SK-N-SH (cell line): ENCODE results near the gene PRPF18. TPM values are rescaled to one million over a fixed set of nuclear protein-coding genes. Genes with fewer than 3 reads are reported as not detected.

Source experiments
- CTCF ChIA-PET: fragments of 300-600, 350-600 bp; formaldehyde crosslinking; extraction: SDS; loops from one replicate; lab custom pipeline; 2021; lab: Yijun Ruan, JAX
- POLR2A ChIA-PET: fragments of 350-600 bp; sonication (Branson Sonifier 250); formaldehyde crosslinking; extraction: SDS; loops from one replicate; lab custom pipeline; 2020; ENCODE audit warnings: antibody characterized with exemption, inconsistent platforms; lab: Yijun Ruan, JAX
- DNase-seq: peaks from one replicate; pipeline ENCODE4 v3.0.0; 2012
- H2AFZ ChIP-seq: fragments of 200-600 bp; sonication (generic); 2 replicates; pipeline ENCODE4 v1.8.1; 2016; ENCODE audit warnings: antibody characterized with exemption, mild to moderate bottlenecking, low read depth
- H3F3A ChIP-seq: fragments of 200-600 bp; sonication (generic); replicated peaks from 2 replicates; pipeline ENCODE3; 2016; ENCODE audit warnings: antibody characterized with exemption, mild to moderate bottlenecking; ENCODE audit not compliant: insufficient read depth
- H3K27ac ChIP-seq, 2 experiments: fragments of 200-500 bp in 1 of 2; fragments of 200-600 bp in 1 of 2; sonication (Bioruptor generic) in 1 of 2; sonication (generic), shearing (Covaris generic) in 1 of 2; 2 replicates each; pipeline versions ENCODE4 v1.5.1 to v1.6.1; 2014 to 2016; ENCODE audit warnings: low read depth in 2 of 2, inconsistent platforms in 1 of 2, low read length in 1 of 2, mild to moderate bottlenecking in 1 of 2, mixed read lengths in 1 of 2
- H3K27me3 ChIP-seq: fragments of 200-600 bp; sonication (generic), shearing (Covaris generic); 2 replicates; pipeline ENCODE4 v1.6.1; 2016; ENCODE audit warnings: mixed run types; ENCODE audit not compliant: insufficient read depth
- H3K36me3 ChIP-seq, 2 experiments: fragments of 200-500 bp in 1 of 2; fragments of 200-600 bp in 1 of 2; sonication (Bioruptor generic) in 1 of 2; sonication (generic) in 1 of 2; replicated peaks in 1 of 2; 2 replicates each; pipeline versions ENCODE3 to v1.5.1; 2014 to 2016; ENCODE audit warnings: low read length in 1 of 2, mild to moderate bottlenecking in 1 of 2; ENCODE audit not compliant: insufficient read depth in 2 of 2, control insufficient read depth in 1 of 2
- H3K4me1 ChIP-seq, 2 experiments: fragments of 200-500 bp in 1 of 2; fragments of 200-600 bp in 1 of 2; sonication (Bioruptor generic) in 1 of 2; sonication (generic), shearing (Covaris generic) in 1 of 2; 2 replicates each; pipeline versions ENCODE4 v1.5.1 to v1.6.1; 2014 to 2016; ENCODE audit warnings: low read depth in 1 of 2, low read length in 1 of 2, mixed run types in 1 of 2; ENCODE audit not compliant: insufficient read depth in 2 of 2, control insufficient read depth in 1 of 2
- H3K4me2 ChIP-seq: fragments of 200-600 bp; sonication (generic), shearing (Covaris generic); 2 replicates; pipeline ENCODE4 v1.6.1; 2017; ENCODE audit warnings: mixed run types
- H3K4me3 ChIP-seq, 2 experiments: fragments of 200-500 bp in 1 of 2; fragments of 200-600 bp in 1 of 2; sonication (Bioruptor generic) in 1 of 2; sonication (generic), shearing (Covaris generic) in 1 of 2; 2 replicates each; pipeline versions ENCODE4 v1.5.1 to v1.8.1; 2014 to 2016; ENCODE audit warnings: low read depth in 2 of 2, inconsistent platforms in 1 of 2, low read length in 1 of 2, mild to moderate bottlenecking in 1 of 2, mixed read lengths in 1 of 2, moderate library complexity in 1 of 2
- H3K79me2 ChIP-seq: fragments of 200-600 bp; sonication (generic); 2 replicates; pipeline ENCODE4 v1.8.1; 2017; ENCODE audit warnings: mild to moderate bottlenecking; ENCODE audit not compliant: insufficient read depth
- H3K9ac ChIP-seq: fragments of 200-600 bp; sonication (generic); 2 replicates; pipeline ENCODE4 v1.6.1; 2017; ENCODE audit warnings: mixed run types
- H3K9me2 ChIP-seq: fragments of 200-600 bp; sonication (generic); 2 replicates; pipeline ENCODE4 v1.6.1; 2017; ENCODE audit warnings: mixed run types
- H3K9me3 ChIP-seq: fragments of 200-600 bp; sonication (generic); 2 replicates; pipeline ENCODE4 v1.6.1; 2017; ENCODE audit warnings: mixed run types, mild to moderate bottlenecking, moderate library complexity
- H4K20me1 ChIP-seq: fragments of 200-600 bp; sonication (generic); 2 replicates; pipeline ENCODE4 v1.6.1; 2017; ENCODE audit warnings: mild to moderate bottlenecking, mixed run types; ENCODE audit not compliant: insufficient read depth
- CHD2 ChIP-seq: fragments of 150-350 bp; IDR thresholded peaks from 2 replicates; pipeline ENCODE4 v1.6.1; 2018; ENCODE audit warnings: low read length; ENCODE audit not compliant: partially characterized antibody
- CTCF ChIP-seq: fragments of 200-600 bp; sonication (generic); IDR thresholded peaks from 2 replicates; pipeline ENCODE4 v1.6.1; 2017; ENCODE audit warnings: antibody characterized with exemption, mild to moderate bottlenecking, moderate library complexity
- ELF1 ChIP-seq: IDR thresholded peaks from 2 replicates; pipeline ENCODE4 v1.4.0; 2012
- EP300 ChIP-seq, 2 experiments: IDR thresholded peaks; 2 replicates each; pipeline versions ENCODE4 v1.4.0 to v1.6.1; 2012; ENCODE audit warnings: borderline replicate concordance in 1 of 2, low read depth in 1 of 2, low read length in 1 of 2
- EZH2phosphoT487 ChIP-seq: fragments of 200-600 bp; sonication (generic); IDR thresholded peaks from 2 replicates; pipeline ENCODE4 v1.6.1; 2017; ENCODE audit warnings: low read depth, mixed run types, mild to moderate bottlenecking, antibody characterized with exemption, moderate library complexity, borderline replicate concordance
- FOSL2 ChIP-seq: IDR thresholded peaks from 2 replicates; pipeline ENCODE4 v1.4.0; 2012; ENCODE audit warnings: low read depth, mild to moderate bottlenecking, moderate library complexity, borderline replicate concordance
- GABPA ChIP-seq: IDR thresholded peaks from 2 replicates; pipeline ENCODE4 v1.4.0; 2012; ENCODE audit warnings: low read depth, mild to moderate bottlenecking
- IRF3 ChIP-seq: fragments of 150-350 bp; IDR thresholded peaks from 2 replicates; pipeline ENCODE4 v1.6.1; 2016; ENCODE audit warnings: mild to moderate bottlenecking, low read depth, low read length
- JUND ChIP-seq: IDR thresholded peaks from 2 replicates; pipeline ENCODE4 v1.4.0; 2012
- MEF2A ChIP-seq: IDR thresholded peaks from 2 replicates; pipeline ENCODE4 v1.4.0; 2012; ENCODE audit warnings: low read depth, borderline replicate concordance
- MXI1 ChIP-seq: IDR thresholded peaks from 2 replicates; pipeline ENCODE4 v1.6.1; 2012; ENCODE audit warnings: mild to moderate bottlenecking, low read depth, low read length, improper control_type of control experiment
- NFIC ChIP-seq: IDR thresholded peaks from 2 replicates; pipeline ENCODE4 v1.4.0; 2012; ENCODE audit warnings: borderline replicate concordance
- NRF1 ChIP-seq: IDR thresholded peaks from 2 replicates; pipeline ENCODE4 v1.6.1; 2012; ENCODE audit warnings: low read depth, mild to moderate bottlenecking, low read length
- POLR2AphosphoS5 ChIP-seq: IDR thresholded peaks from 2 replicates; pipeline ENCODE4 v1.6.1; 2012; ENCODE audit warnings: low read depth, low read length
- RAD21 ChIP-seq: IDR thresholded peaks from 2 replicates; pipeline ENCODE4 v1.6.1; 2012; ENCODE audit warnings: mild to moderate bottlenecking, low read length
- RCOR1 ChIP-seq: fragments of 150-350 bp; IDR thresholded peaks from 2 replicates; pipeline ENCODE4 v1.6.1; 2017; ENCODE audit warnings: antibody characterized with exemption, low read length
- SIN3A ChIP-seq: IDR thresholded peaks from 2 replicates; pipeline ENCODE4 v1.6.1; 2012; ENCODE audit warnings: low read depth, mild to moderate bottlenecking, low read length, moderate library complexity, borderline replicate concordance
- SMC3 ChIP-seq: IDR thresholded peaks from 2 replicates; pipeline ENCODE4 v1.6.1; 2012; ENCODE audit warnings: low read depth, low read length, improper control_type of control experiment
- TAF1 ChIP-seq: IDR thresholded peaks from 2 replicates; pipeline ENCODE4 v1.6.1; 2012; ENCODE audit warnings: low read depth, mild to moderate bottlenecking, low read length, moderate library complexity, borderline replicate concordance
- TEAD4 ChIP-seq: IDR thresholded peaks from 2 replicates; pipeline ENCODE4 v1.4.0; 2012; ENCODE audit warnings: mild to moderate bottlenecking, borderline replicate concordance; ENCODE audit not compliant: insufficient read depth
- WGBS: methylation state at CpG from one replicate; pipeline ENCODE4 v1.1.6; 2017; ENCODE audit warnings: low lambda C conversion rate; 5-methylcytosine and 5-hydroxymethylcytosine counted together
- polyA plus RNA-seq, 3 experiments: library from polyadenylated mRNA; depleted of rRNA; stranded (reverse); fragments of >200 nt; gene quantifications; 2 replicates each; pipeline ENCODE4 v1.2.3, GENCODE V29; 2012
- TF ChIP-seq, protein P1 (sequence below): fragments of 150-350 bp; IDR thresholded peaks from 2 replicates; pipeline ENCODE4 v1.6.1; 2017; ENCODE audit warnings: antibody characterized with exemption, low read length, low read depth, borderline replicate concordance

PRPF18 gene
- polyA plus RNA-seq, 1 of the 3 experiments (the other 2 are of a cell fraction): 12.1 TPM

DNA sequence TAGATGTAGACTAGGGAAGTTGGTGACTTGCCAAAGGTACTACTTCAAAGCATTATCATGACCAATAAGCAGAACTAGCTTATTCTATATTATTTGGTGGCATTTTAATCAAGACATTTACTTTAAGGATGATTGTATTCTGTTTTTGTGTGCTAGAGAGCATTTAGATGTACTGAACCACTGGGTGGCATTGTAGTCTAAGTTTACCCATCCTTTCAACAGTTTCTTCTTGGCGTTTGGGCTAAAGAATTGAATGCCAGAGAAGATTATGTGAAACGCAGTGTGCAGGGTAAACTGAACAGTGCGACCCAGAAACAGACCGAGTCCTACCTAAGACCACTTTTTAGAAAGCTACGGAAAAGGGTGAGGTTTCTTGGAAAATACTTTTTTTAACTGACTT, 26.8 kb downstream of the PRPF18 start:
- Histone ChIP-seq H3K27me3 (no peaks in the 10 kb centered on the region), H3K27ac (peak overlapping the region in 1 of 2 experiments; percentile 89; a peak in 2 of 4 replicates), H3K9me3 (no peaks in the 10 kb centered on the region), H4K20me1 (no peaks in the 10 kb centered on the region), H2AFZ (no peak overlapping the region), H3K9me2 (no peaks in the 10 kb centered on the region), H3K4me1 (peaks cover 6 to 36% of the 10 kb centered on the region in 2 experiments), H3K4me2 (no peak overlapping the region), H3K79me2 (no peaks in the 10 kb centered on the region), H3F3A (peaks cover 31% of the 10 kb centered on the region), H3K36me3 (peaks cover 43 to 71% of the 10 kb centered on the region in 2 experiments), H3K4me3 (no peak overlapping the region), H3K9ac (no peak overlapping the region; the same call in 1 of the 2 replicates)
- POLR2A ChIA-PET: no interaction called here
- TF ChIP-seq CTCF (peak; percentile 67), RAD21 (peak; percentile 65), IRF3 (no peak)
- CTCF ChIA-PET: interaction anchor here (0.7 to 2.2 kb wide), 12 partner anchors 9 to 480 kb away, joined by 3 to 15 read pairs (median 4); no protein-coding TSS in a partner anchor
- peak; percentile 15 for DNase-seq
- WGBS: 69% methylated on average over 5 of the region's 5 CpGs

GRCh38 chr10:13614530-13615332, 28.0 kb downstream of the PRPF18 start:
- CTCF ChIA-PET: interaction anchor here (1.0 to 2.2 kb wide), 6 partner anchors 9 to 78 kb away, joined by 3 to 15 read pairs (median 8); no protein-coding TSS in a partner anchor
- H3K4me3 ChIP-seq: no peak overlapping the region
- no peaks in the 10 kb centered on the region for H3K79me2 ChIP-seq
- DNase-seq: peak; percentile 53
- H3K4me2 ChIP-seq: peak overlapping the region; percentile 50
- H3K9me3 ChIP-seq: no peaks in the 10 kb centered on the region
- peaks cover 6 to 36% of the 10 kb centered on the region in 2 experiments for H3K4me1 ChIP-seq
- peak overlapping the region; percentile 68 to 89 for H3K27ac ChIP-seq
- H4K20me1 ChIP-seq: no peaks in the 10 kb centered on the region
- no peak overlapping the region for H2AFZ ChIP-seq
- no peaks in the 10 kb centered on the region for H3K27me3 ChIP-seq
- WGBS: 26% methylated on average over 7 of the region's 8 CpGs
- no peaks in the 10 kb centered on the region for H3K9me2 ChIP-seq
- peaks cover 49 to 67% of the 10 kb centered on the region in 2 experiments for H3K36me3 ChIP-seq
- POLR2A ChIA-PET: no interaction called here
- H3F3A ChIP-seq: peaks cover 31% of the 10 kb centered on the region
- H3K9ac ChIP-seq: peak overlapping the region; percentile 43; the same call in 1 of the 2 replicates
- TF ChIP-seq SIN3A (peak; percentile 54; the same call in 1 of the 2 replicates), JUND (peak; percentile 28; the same call in 1 of the 2 replicates), CHD2 (peak; percentile 44), EZH2phosphoT487 (no peak), POLR2AphosphoS5 (0 out of 2 replicates have a peak, but pooled peaks have one; percentile 44), SMC3 (no peak), RCOR1 (peak; percentile 50; the same call in 1 of the 2 replicates), GABPA (no peak), ELF1 (no peak), MEF2A (no peak), TEAD4 (peak; percentile 74), NFIC (0 out of 2 replicates have a peak, but pooled peaks have one; percentile 35), EP300 (IDR thresholded peaks at IDR 0.05; ENCODE audit: borderline replicate concordance in 1 of 2, low read depth in 1 of 2, low read length in 1 of 2) (0 out of 4 replicates have a peak, but pooled peaks of 1 of the 2 experiments have one; percentile 52), TAF1 (no peak), MXI1 (no peak; the same call in 1 of the 2 replicates), FOSL2 (peak; percentile 35; the same call in 1 of the 2 replicates), NRF1 (no peak)
- TF ChIP-seq, protein P1, sequence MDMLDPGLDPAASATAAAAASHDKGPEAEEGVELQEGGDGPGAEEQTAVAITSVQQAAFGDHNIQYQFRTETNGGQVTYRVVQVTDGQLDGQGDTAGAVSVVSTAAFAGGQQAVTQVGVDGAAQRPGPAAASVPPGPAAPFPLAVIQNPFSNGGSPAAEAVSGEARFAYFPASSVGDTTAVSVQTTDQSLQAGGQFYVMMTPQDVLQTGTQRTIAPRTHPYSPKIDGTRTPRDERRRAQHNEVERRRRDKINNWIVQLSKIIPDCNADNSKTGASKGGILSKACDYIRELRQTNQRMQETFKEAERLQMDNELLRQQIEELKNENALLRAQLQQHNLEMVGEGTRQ: no peak
